ENCODE measurements around the gene CCT2.

DNA sequence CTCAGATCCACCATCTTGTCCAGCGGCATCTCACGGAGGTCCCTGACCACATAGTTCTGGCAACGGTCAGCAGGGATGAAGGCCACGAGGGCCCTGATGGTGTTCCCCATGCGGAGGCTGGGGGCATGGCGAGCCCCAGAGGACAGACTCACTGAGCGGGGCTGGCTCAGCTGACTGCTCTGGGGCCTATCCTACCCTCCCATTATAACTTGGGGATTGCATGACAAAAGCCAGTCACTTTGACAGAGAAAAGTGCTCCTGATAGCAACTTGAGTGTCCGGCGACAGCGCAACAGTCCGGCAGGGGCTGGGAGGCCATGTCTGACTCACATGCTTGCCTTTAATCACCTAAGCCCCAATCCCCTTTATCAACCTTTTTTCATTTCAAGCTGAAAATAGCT is 25.5 kb downstream of the CCT2 start, which contains the start of gene LRRC10:
- TF ChIP-seq, protein P1, sequence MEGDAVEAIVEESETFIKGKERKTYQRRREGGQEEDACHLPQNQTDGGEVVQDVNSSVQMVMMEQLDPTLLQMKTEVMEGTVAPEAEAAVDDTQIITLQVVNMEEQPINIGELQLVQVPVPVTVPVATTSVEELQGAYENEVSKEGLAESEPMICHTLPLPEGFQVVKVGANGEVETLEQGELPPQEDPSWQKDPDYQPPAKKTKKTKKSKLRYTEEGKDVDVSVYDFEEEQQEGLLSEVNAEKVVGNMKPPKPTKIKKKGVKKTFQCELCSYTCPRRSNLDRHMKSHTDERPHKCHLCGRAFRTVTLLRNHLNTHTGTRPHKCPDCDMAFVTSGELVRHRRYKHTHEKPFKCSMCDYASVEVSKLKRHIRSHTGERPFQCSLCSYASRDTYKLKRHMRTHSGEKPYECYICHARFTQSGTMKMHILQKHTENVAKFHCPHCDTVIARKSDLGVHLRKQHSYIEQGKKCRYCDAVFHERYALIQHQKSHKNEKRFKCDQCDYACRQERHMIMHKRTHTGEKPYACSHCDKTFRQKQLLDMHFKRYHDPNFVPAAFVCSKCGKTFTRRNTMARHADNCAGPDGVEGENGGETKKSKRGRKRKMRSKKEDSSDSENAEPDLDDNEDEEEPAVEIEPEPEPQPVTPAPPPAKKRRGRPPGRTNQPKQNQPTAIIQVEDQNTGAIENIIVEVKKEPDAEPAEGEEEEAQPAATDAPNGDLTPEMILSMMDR (IDR thresholded peaks at IDR 0.05), result no peak
- TF ChIP-seq EZH2 (IDR thresholded peaks at IDR 0.05; ENCODE audit: borderline replicate concordance, insufficient read depth, low read depth, low read length, poor library complexity, severe bottlenecking), result no peak

Data from B cell (primary cell).